ENCODE data around the gene SARS2.

SARS2 gene

GRCh38 chr19:38917921-38918491, 12.6 kb downstream of the SARS2 start:
- no peak for DNase-seq (ENCODE audit: low read depth, low spot score)

DNA sequence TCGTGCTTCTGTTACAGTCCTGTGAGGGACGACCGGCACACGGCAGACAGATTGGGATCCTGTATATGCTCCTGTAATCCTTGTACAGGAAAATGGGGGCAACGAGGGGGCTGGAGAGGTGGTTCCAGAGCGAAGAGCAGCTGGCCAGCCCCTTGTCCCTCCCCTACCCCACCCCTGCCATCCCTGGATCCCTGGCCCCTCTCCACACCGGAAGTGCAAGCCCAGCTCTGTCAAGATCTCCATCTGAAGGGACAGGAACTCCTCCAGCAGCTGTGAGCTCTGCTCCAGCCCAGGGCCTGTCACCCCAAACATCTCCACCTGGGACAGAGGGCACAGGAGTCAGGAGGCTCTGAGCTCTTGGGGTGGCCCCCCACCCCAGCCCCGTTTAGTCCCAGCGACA, 13.0 kb downstream of the SARS2 start:
- DNase-seq (ENCODE audit: low read depth, low spot score), result no peak

GRCh38 chr19:38915329-38916321, 14.9 kb downstream of the SARS2 start:
- DNase-seq (ENCODE audit: low read depth, low spot score), result no peak

GRCh38 chr19:38913958-38914357, 16.6 kb downstream of the SARS2 start:
- no peak for DNase-seq (ENCODE audit: low read depth, low spot score)

GRCh38 chr19:38912600-38913514, 17.7 kb downstream of the SARS2 start:
- no peak for DNase-seq (ENCODE audit: low read depth, low spot score)

DNA sequence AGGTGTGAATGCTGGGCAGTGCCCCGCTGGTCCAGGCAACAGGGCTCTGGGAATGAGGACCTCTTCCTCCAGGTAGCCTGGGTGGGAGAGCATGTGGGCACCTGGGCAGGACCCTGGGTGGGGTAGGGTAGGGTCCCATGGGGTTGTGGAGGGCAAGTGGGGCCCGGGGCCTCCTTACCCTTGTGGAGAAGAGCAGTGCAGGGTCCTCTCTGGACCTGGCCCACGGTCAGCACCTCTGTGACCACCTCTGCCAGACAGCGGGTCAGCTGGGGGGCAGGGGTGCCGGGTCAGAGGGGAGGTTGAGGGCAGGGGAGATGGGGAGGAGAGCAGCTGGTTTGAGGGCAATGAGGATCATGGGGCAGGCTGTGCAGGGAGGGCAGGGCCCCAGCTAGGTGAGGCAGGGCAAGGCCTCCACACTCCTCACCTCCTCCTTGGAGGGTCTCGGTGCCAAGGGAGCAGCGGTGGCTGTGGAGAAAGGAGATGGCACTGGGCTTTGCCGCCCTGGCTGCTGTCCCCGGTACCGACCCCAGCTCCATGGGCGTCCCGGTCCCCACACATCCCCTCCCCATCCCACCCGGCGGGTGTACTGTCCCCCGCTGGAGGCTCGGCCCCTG, 19.1 kb downstream of the SARS2 start:
- no peak for DNase-seq (ENCODE audit: low read depth, low spot score)

DNA sequence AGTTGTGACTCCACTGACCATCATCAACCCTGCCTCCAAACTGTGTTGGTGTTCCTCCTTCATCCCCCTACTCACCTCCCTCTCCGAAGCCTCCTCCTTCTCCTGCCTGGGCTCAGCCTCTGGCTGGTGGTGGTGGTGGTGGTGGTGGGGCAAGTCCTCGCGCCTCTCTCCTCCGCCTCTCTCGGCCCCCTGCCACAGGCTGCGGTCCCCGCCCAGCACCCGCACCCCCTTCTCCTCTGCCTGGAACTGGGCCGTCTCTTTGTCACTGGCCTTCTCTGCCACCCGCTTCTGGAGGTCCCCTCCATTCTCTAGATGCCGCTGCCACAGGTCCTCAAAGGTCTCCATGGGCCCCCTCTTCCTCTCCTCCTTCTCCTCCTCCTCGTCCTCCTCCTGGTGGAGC, 20.1 kb downstream of the SARS2 start:
- DNase-seq (ENCODE audit: low read depth, low spot score), result no peak

DNA sequence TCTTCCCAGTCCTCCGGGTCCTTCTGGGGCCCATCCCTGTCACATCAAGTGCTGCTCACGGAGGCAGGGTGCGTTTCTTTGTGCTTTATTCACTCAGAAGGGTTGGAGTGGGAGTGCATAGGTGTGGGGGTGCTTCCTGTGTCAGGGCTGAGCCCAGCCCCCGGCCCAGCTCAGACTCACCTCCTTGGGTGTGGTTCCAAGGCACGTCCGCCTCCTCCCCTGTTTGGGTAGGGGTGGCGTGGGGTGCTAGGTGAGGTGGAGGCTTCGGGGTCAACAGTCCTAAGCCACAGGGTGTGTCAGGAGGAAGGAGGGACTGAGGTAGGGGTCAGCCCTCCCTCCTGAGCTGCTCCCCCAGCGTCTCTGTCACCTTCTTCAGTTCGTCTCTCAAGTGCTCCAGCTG, 21.7 kb downstream of the SARS2 start:
- DNase-seq (ENCODE audit: low read depth, low spot score), result no peak

GRCh38 chr19:38907670-38908069, 22.9 kb downstream of the SARS2 start:
- DNase-seq (ENCODE audit: low read depth, low spot score), result no peak

- DNase-seq (ENCODE audit: low read depth, low spot score), result no peak
Observed at GRCh38 chr19:38907227-38907626, 23.3 kb downstream of the SARS2 start.

GRCh38 chr19:38905620-38906019, 24.9 kb downstream of the SARS2 start:
- DNase-seq (ENCODE audit: low read depth, low spot score), result no peak

DNA sequence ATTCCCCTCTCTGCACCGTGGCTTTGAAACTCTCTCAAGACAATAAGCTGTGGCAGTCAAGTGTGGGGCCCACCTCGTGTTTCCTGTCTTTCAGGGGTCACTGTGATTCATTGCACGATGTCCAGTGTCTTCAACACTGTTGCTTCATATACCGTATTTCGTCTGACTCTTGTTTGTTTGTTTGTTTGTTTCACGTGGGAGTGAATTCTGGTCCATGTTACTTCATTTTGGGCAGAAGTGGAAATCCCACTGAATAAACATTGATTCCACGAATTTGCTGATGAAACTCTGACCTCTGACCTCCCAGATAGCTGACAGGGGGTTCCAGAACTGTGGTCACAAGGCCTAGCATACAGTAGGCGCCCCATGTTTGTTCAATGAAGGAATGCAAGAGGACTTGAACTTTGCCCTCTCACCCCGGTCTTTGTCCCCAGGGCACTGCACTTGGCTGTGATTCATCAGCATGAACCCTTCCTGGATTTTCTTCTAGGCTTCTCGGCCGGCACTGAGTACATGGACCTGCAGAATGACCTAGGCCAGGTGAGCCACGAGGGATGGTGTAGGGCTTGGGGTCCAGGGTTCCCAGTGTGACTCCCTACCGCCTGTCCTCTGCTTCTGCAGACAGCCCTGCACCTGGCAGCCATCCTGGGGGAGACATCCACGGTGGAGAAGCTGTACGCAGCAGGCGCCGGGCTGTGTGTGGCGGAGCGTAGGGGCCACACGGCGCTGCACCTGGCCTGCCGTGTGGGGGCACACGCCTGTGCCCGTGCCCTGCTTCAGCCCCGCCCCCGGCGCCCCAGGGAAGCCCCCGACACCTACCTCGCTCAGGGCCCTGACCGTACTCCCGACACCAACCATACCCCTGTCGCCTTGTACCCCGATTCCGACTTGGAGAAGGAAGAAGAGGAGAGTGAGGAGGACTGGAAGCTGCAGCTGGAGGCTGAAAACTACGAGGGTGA, 25.7 kb downstream of the SARS2 start:
- DNase-seq (ENCODE audit: low read depth, low spot score), result no peak

DNA sequence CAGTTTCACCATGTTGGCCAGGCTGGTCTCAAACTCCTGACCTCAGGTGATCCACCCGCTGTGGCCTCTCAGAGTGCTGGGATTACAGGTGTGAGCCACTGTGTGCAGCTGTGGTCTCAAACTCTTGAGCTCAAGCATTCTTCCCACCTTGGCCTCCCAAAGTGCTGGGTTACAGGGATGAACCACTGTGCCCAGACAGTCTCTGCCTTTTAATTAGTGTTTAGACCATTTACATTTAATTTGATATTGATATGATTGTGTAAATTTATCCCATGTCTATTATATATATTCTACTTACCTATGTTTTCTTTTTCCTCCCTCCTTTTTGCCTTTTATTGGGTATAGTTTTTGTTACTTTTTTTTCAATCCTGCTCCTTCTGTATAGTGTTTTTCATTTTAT, 28.9 kb downstream of the SARS2 start:
- DNase-seq (ENCODE audit: low read depth, low spot score), result no peak

GRCh38 chr19:38900743-38901190, 29.8 kb downstream of the SARS2 start:
- no peak for DNase-seq (ENCODE audit: low read depth, low spot score)

- DNase-seq (ENCODE audit: low read depth, low spot score), result no peak
Observed at GRCh38 chr19:38900202-38900629, 30.3 kb downstream of the SARS2 start.

DNA sequence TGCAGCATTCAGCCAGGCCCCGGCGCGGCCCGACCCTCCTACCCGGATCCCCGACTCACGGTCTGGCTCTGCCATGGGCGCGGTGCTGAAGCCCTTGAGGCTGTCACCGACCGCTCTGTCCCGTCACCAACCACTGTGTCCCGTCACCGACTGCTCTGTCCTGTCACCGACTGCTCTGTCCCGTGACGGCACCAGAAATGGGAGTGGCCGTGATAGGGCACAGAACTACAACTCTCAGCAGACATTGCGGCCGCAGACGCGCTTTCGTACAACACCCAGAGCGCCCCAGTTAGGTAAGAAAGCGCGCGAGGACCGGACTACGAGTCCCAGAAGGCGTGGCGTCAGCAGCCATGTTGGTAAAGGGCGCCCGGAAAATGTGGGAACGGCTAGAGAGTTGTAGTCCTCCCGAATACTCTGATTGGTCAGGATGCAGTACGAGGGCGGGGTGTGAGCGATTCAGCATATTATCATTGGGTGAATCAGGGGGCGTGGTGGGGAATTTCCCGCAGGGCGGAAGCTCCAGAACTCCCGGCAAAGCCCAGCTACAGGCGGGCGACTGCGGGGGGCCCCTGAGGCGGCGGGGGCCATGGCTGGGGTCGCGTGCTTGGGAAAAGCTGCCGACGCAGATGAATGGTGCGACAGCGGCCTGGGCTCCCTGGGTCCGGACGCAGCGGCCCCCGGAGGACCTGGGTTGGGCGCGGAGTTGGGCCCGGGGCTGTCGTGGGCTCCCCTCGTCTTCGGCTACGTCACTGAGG, 30.9 kb downstream of the SARS2 start, which contains the start of the genes NFKBIB and SIRT2:
Gene NFKBIB, plus strand, starts transcription at position 523 of the 755 bp plus-strand sequence. Its CDS starts 64 bp downstream, at position 587.
Gene SIRT2, minus strand, starts transcription at position 172 of the 755 bp plus-strand sequence. Its CDS starts 97 bp downstream, at position 75.
- DNase-seq (ENCODE audit: low read depth, low spot score), result peak; percentile 98

DNA sequence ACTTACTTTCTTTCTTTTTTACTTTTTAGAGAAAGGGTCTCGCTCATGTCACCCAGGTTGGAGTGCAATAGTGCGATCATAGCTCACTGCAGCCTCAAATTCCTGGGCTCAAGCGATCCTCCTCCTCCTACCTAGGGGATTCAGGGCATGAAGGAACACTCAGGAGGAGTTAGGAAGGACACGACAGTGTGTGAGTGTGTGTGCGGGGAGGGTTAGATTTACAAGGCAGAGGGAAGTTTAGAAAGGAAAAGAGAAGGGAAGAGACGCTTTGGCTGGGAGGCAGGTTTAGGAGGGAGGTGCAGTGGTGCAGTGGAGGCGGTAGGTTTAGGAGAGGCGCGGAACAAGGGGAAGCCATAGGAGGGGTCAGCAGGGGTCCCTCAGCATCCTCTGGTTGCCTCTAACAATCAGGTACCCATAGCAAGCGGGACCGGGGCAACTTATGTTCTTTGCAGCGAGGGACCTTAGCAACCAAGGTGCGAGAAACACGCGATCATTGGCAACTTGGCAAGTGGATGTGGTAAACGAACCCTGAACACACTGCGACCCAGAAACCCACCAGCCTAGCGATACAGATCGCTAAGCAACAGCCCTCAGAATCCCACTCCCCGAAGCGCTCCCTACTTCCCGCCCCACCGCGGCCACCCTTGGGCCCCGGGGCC, 31.6 kb downstream of the SARS2 start:
- DNase-seq (ENCODE audit: low read depth, low spot score), result no peak

DNA sequence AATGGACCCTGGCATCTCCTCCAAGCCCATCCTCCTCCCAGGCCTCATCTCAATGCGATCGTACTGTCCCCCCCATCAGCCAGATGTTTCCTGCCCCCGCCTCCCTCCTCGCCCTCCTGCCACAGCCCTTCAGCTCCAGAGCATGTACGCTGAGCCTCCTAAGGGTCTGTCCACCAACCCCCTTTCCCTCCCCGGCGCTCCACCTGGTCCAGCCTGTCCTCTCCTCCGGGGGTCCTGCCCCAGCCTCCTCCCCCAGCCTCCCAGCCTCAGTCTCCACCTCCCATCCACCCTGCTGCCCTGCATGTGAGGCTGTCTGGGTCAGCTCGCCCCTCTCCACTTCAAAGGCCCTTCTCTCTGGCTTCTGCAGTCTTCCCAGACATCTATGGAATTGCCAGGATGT, 35.6 kb downstream of the SARS2 start:
- DNase-seq (ENCODE audit: low read depth, low spot score), result no peak

DNA sequence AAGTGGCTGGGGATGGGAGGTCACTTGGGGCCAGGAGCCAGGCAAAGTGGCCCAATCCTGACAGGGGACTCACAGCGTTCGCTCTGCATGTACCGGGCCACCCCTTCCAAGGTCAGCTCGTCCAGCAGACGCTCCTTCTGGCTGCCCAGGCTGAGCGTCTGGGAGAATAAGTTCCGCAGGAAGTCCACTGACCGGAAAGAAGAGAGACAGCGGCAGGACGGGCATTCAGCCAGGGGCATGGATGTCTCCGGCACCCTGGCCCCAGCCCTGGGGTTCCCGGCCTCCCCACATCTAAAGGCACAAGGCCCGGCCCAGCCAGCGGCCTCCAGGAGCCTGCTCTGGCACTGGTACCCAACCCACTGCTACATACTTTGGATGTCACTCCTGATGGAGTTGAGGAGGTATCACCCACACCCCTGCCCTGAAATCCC, 37.2 kb downstream of the SARS2 start:
- no peak for DNase-seq (ENCODE audit: low read depth, low spot score)
